OCI-LY1 (cell line): Measurements from ENCODE around the gene GASK1A.

Experiments used
- H2AFZ ChIP-seq: fragments of 200-600 bp; sonication (generic), shearing (Covaris generic); 2 replicates; pipeline ENCODE4 v1.6.0; 2014; ENCODE audit warnings: antibody characterized with exemption, mild to moderate bottlenecking, low read length
- H3F3A ChIP-seq: fragments of 200-600 bp; sonication (generic), shearing (Covaris generic); 2 replicates; pipeline ENCODE4 v1.6.0; 2014; ENCODE audit warnings: mild to moderate bottlenecking, antibody characterized with exemption, low read length, moderate library complexity; ENCODE audit not compliant: insufficient read depth
- H3K27ac ChIP-seq: fragments of 200-600 bp; sonication (generic); 2 replicates; pipeline ENCODE4 v1.5.1; 2014; ENCODE audit warnings: low read length, mixed run types, mild to moderate bottlenecking, low read depth; ENCODE audit not compliant: poor library complexity, severe bottlenecking
- H3K27me3 ChIP-seq: fragments of 200-600 bp; sonication (generic); 2 replicates; pipeline ENCODE4 v1.6.0; 2014; ENCODE audit warnings: antibody characterized with exemption, mild to moderate bottlenecking, low read length, moderate library complexity; ENCODE audit not compliant: insufficient read depth
- H3K36me3 ChIP-seq: fragments of 200-600 bp; sonication (generic); 2 replicates; pipeline ENCODE4 v1.6.1; 2014; ENCODE audit warnings: mild to moderate bottlenecking, antibody characterized with exemption, low read length, moderate library complexity, mixed read lengths; ENCODE audit not compliant: insufficient read depth
- H3K4me1 ChIP-seq: fragments of 200-600 bp; sonication (generic); 2 replicates; pipeline ENCODE4 v1.5.1; 2014; ENCODE audit warnings: mild to moderate bottlenecking, low read length, moderate library complexity; ENCODE audit not compliant: insufficient read depth, severe bottlenecking
- H3K4me2 ChIP-seq: fragments of 200-600 bp; sonication (generic), shearing (Covaris generic); 2 replicates; pipeline ENCODE4 v1.6.1; 2014; ENCODE audit warnings: low read length
- H3K4me3 ChIP-seq: fragments of 200-600 bp; sonication (generic); 2 replicates; pipeline ENCODE4 v1.5.1; 2014; ENCODE audit warnings: low read length, low read depth, mild to moderate bottlenecking, mixed read lengths; ENCODE audit not compliant: poor library complexity, severe bottlenecking
- H3K79me2 ChIP-seq: fragments of 200-600 bp; shearing (Covaris generic); 2 replicates; pipeline ENCODE4 v1.6.1; 2016; ENCODE audit warnings: mixed run types, low read length, mixed read lengths; ENCODE audit not compliant: insufficient read depth
- H3K9ac ChIP-seq: fragments of 200-600 bp; sonication (generic), shearing (Covaris generic); 2 replicates; pipeline ENCODE4 v1.6.1; 2014; ENCODE audit warnings: mild to moderate bottlenecking, low read length, mixed read lengths
- H3K9me2 ChIP-seq: fragments of 200-600 bp; sonication (generic), shearing (Covaris generic); 2 replicates; pipeline ENCODE4 v1.6.1; 2014; ENCODE audit warnings: low read depth, mild to moderate bottlenecking, low read length, mixed read lengths
- H3K9me3 ChIP-seq: fragments of 200-600 bp; shearing (Covaris generic); 2 replicates; pipeline ENCODE4 v1.6.1; 2014; ENCODE audit warnings: low read length, mixed read lengths
- H4K20me1 ChIP-seq: fragments of 200-600 bp; sonication (generic), shearing (Covaris generic); 2 replicates; pipeline ENCODE4 v1.6.0; 2016; ENCODE audit warnings: mild to moderate bottlenecking, low read length; ENCODE audit not compliant: insufficient read depth
- CTCF ChIP-seq: fragments of 200-600 bp; sonication (generic), shearing (Covaris generic); IDR thresholded peaks from 2 replicates; pipeline ENCODE4 v1.5.1; 2017; ENCODE audit warnings: mild to moderate bottlenecking, antibody characterized with exemption, low read length, moderate library complexity, mixed read lengths
- EZH2 ChIP-seq: fragments of 200-600 bp; sonication (generic), shearing (Covaris generic); IDR thresholded peaks from 2 replicates; pipeline ENCODE4 v1.8.0; 2017; ENCODE audit warnings: borderline replicate concordance, mixed run types, mild to moderate bottlenecking, antibody characterized with exemption, low read length, moderate library complexity, mixed read lengths

GASK1A gene

GRCh38 chr3:43055806-43056770 is 77.0 kb downstream of the GASK1A start:
- H3K4me1 ChIP-seq: no peaks in the 10 kb centered on the region
- no peaks in the 10 kb centered on the region for H3K79me2 ChIP-seq

GRCh38 chr3:43059456-43059855 is 80.3 kb downstream of the GASK1A start:
- Histone ChIP-seq H3K27me3 (no peaks in the 10 kb centered on the region), H3K27ac (no peak overlapping the region), H3K4me1 (no peaks in the 10 kb centered on the region), H2AFZ (no peak overlapping the region), H3K79me2 (no peaks in the 10 kb centered on the region), H3F3A (no peaks in the 10 kb centered on the region), H3K4me3 (no peak overlapping the region), H4K20me1 (no peaks in the 10 kb centered on the region), H3K9me3 (no peaks in the 10 kb centered on the region), H3K36me3 (no peaks in the 10 kb centered on the region), H3K9me2 (no peaks in the 10 kb centered on the region), H3K9ac (no peak overlapping the region), H3K4me2 (no peak overlapping the region)
- TF ChIP-seq EZH2: no peak
- no peak for TF ChIP-seq CTCF

More at GRCh38 chr3:43055806-43056770, 77.0 kb downstream of the GASK1A start:
- no peak overlapping the region for H3K4me2 ChIP-seq
- H3K4me3 ChIP-seq: no peak overlapping the region
- no peaks in the 10 kb centered on the region for H3K36me3 ChIP-seq
- no peaks in the 10 kb centered on the region for H3K9me3 ChIP-seq
- H4K20me1 ChIP-seq: no peaks in the 10 kb centered on the region
- H3K27me3 ChIP-seq: no peaks in the 10 kb centered on the region
- TF ChIP-seq EZH2 (no peak), CTCF (no peak)
- no peak overlapping the region for H3K27ac ChIP-seq
- no peak overlapping the region for H3K9ac ChIP-seq
- H3F3A ChIP-seq: no peaks in the 10 kb centered on the region
- H2AFZ ChIP-seq: no peak overlapping the region
- H3K9me2 ChIP-seq: no peaks in the 10 kb centered on the region

- no peaks in the 10 kb centered on the region for H3K79me2 ChIP-seq
- H3K9me3 ChIP-seq: no peaks in the 10 kb centered on the region
- H4K20me1 ChIP-seq: no peaks in the 10 kb centered on the region
- no peaks in the 10 kb centered on the region for H3F3A ChIP-seq
- no peaks in the 10 kb centered on the region for H3K36me3 ChIP-seq
- no peak overlapping the region for H3K4me2 ChIP-seq
- no peak overlapping the region for H3K4me3 ChIP-seq
- H3K27ac ChIP-seq: no peak overlapping the region
- no peak for TF ChIP-seq EZH2
- H3K9ac ChIP-seq: no peak overlapping the region
- no peaks in the 10 kb centered on the region for H3K4me1 ChIP-seq
- no peak overlapping the region for H2AFZ ChIP-seq
- no peaks in the 10 kb centered on the region for H3K9me2 ChIP-seq
- H3K27me3 ChIP-seq: no peaks in the 10 kb centered on the region
Measured at GRCh38 chr3:43061101-43061895, 82.2 kb downstream of the GASK1A start.
